Activated T-cell treated with anti-CD3 and anti-CD28 coated beads, Interleukin-2, amount 50 U/mL, for 72 hours (primary cell): ENCODE measurements around the gene SP8. TPM values are rescaled to one million over a fixed set of nuclear protein-coding genes. Genes with fewer than 3 reads are reported as not detected.
A peak's percentile ranks its signal among the peaks of the same experiment; 100 is the strongest.

Experiments used
- ATAC-seq, 2 donors: fragments of 150-1000 bp; cut with Tn5 transposase; replicated peaks in 1 of 2; 2 replicates each; pipeline ENCODE4 v1.10.0; 2021; ENCODE audit warnings: moderate library complexity in 2 of 2, mild to moderate bottlenecking in 1 of 2
- DNase-seq, 2 donors: peaks; one replicate each; pipeline ENCODE4 v3.0.0; 2021 to 2022; ENCODE audit warnings: mixed read lengths in 1 of 2
- H3K27ac Mint-ChIP-seq: one replicate; pipeline ENCODE4 v1.8.0; 2022; ENCODE audit warnings: mild to moderate bottlenecking, moderate library complexity, mixed read lengths
- H3K27me3 Mint-ChIP-seq: one replicate; pipeline ENCODE4 v1.8.0; 2022; ENCODE audit warnings: low read depth, mixed read lengths
- H3K36me3 Mint-ChIP-seq, 2 donors: one replicate each; pipeline ENCODE4 v1.8.0; 2022; ENCODE audit warnings: mixed read lengths in 2 of 2, mild to moderate bottlenecking in 1 of 2; ENCODE audit not compliant: insufficient read depth in 2 of 2
- H3K4me1 Mint-ChIP-seq: one replicate; pipeline ENCODE4 v1.8.0; 2022; ENCODE audit warnings: low read depth, mixed read lengths
- H3K4me3 Mint-ChIP-seq, 2 donors: one replicate each; pipeline ENCODE4 v1.8.0; 2022; ENCODE audit warnings: mild to moderate bottlenecking in 2 of 2, mixed read lengths in 2 of 2, moderate library complexity in 2 of 2
- H3K9me3 Mint-ChIP-seq, 2 donors: one replicate each; pipeline ENCODE4 v1.8.0; 2022; ENCODE audit warnings: mixed read lengths in 2 of 2
- total RNA-seq, 2 donors: library from RNA; stranded (reverse); gene quantifications; one replicate each; pipeline ENCODE4 v1.2.3, GENCODE V29; 2022

The SP8 gene
- total RNA-seq, 2 donors from 2014 or later = not detected

- DNase-seq (no peak), ATAC-seq (no peak)
- Mint-ChIP-seq H3K27me3 (peaks cover 43% of the 10 kb centered on the region), H3K36me3 (peaks cover 2% of the 10 kb centered on the region in 2 donors), H3K27ac (peak overlapping the region; percentile 48), H3K4me3 (no peak overlapping the region), H3K4me1 (peaks cover 22% of the 10 kb centered on the region), H3K9me3 (no peaks in the 10 kb centered on the region)
Observed at GRCh38 chr7:20799566-20800366, 13.1 kb upstream of the SP8 start.

- Mint-ChIP-seq H3K27me3 (peaks cover 50% of the 10 kb centered on the region), H3K9me3 (no peaks in the 10 kb centered on the region), H3K27ac (no peak overlapping the region), H3K4me1 (peaks cover 22% of the 10 kb centered on the region), H3K36me3 (peaks cover 2 to 4% of the 10 kb centered on the region in 2 donors), H3K4me3 (peak overlapping the region; percentile 72 to 78)
- ATAC-seq (peak in 1 of 2 donors; percentile 20), DNase-seq (no peak)
Observed at GRCh38 chr7:20798694-20799121, 12.0 kb upstream of the SP8 start.

GRCh38 chr7:20798081-20798693 lies 11.5 kb upstream of the SP8 start:
- H3K9me3 Mint-ChIP-seq = no peaks in the 10 kb centered on the region
- peaks cover 2 to 4% of the 10 kb centered on the region in 2 donors for H3K36me3 Mint-ChIP-seq
- peaks cover 55% of the 10 kb centered on the region for H3K27me3 Mint-ChIP-seq
- no peak for DNase-seq
- ATAC-seq = peak; percentile 87 to 88
- H3K27ac Mint-ChIP-seq = no peak overlapping the region
- no peak overlapping the region for H3K4me3 Mint-ChIP-seq
- H3K4me1 Mint-ChIP-seq = peaks cover 22% of the 10 kb centered on the region

- Mint-ChIP-seq H3K27me3 (peaks cover 61% of the 10 kb centered on the region), H3K36me3 (peaks cover 2 to 6% of the 10 kb centered on the region in 2 donors), H3K27ac (no peak overlapping the region), H3K4me1 (peaks cover 22% of the 10 kb centered on the region), H3K4me3 (peak overlapping the region; percentile 88 to 93), H3K9me3 (no peaks in the 10 kb centered on the region)
- DNase-seq = no peak
- ATAC-seq = peak in 1 of 2 donors; percentile 61
Observed at GRCh38 chr7:20797462-20798080, 10.9 kb upstream of the SP8 start.

GRCh38 chr7:20797042-20797461 lies 10.4 kb upstream of the SP8 start:
- H3K4me3 Mint-ChIP-seq = peak overlapping the region; percentile 88 to 93
- peaks cover 22% of the 10 kb centered on the region for H3K4me1 Mint-ChIP-seq
- ATAC-seq = no peak
- H3K27me3 Mint-ChIP-seq = peaks cover 66% of the 10 kb centered on the region
- peaks cover 2 to 6% of the 10 kb centered on the region in 2 donors for H3K36me3 Mint-ChIP-seq
- H3K9me3 Mint-ChIP-seq = no peaks in the 10 kb centered on the region
- H3K27ac Mint-ChIP-seq = no peak overlapping the region
- no peak for DNase-seq

- peaks cover 72% of the 10 kb centered on the region for H3K27me3 Mint-ChIP-seq
- peaks cover 2 to 6% of the 10 kb centered on the region in 2 donors for H3K36me3 Mint-ChIP-seq
- H3K27ac Mint-ChIP-seq = no peak overlapping the region
- ATAC-seq (no peak), DNase-seq (no peak)
- H3K4me1 Mint-ChIP-seq = peaks cover 26% of the 10 kb centered on the region
- peak overlapping the region; percentile 88 to 93 for H3K4me3 Mint-ChIP-seq
- H3K9me3 Mint-ChIP-seq = no peaks in the 10 kb centered on the region
Observed at GRCh38 chr7:20796500-20796899, 9.8 kb upstream of the SP8 start.

GRCh38 chr7:20795881-20796280 lies 9.2 kb upstream of the SP8 start:
- no peak for ATAC-seq
- H3K27me3 Mint-ChIP-seq = peaks cover 78% of the 10 kb centered on the region
- H3K36me3 Mint-ChIP-seq = peaks cover 2 to 6% of the 10 kb centered on the region in 2 donors
- DNase-seq = no peak
- H3K9me3 Mint-ChIP-seq = no peaks in the 10 kb centered on the region
- no peak overlapping the region for H3K4me3 Mint-ChIP-seq
- peaks cover 33% of the 10 kb centered on the region for H3K4me1 Mint-ChIP-seq
- no peak overlapping the region for H3K27ac Mint-ChIP-seq

- DNase-seq (no peak), ATAC-seq (no peak)
- H3K4me3 Mint-ChIP-seq = no peak overlapping the region
- peaks cover 2 to 6% of the 10 kb centered on the region in 2 donors for H3K36me3 Mint-ChIP-seq
- H3K27me3 Mint-ChIP-seq = peaks cover 83% of the 10 kb centered on the region
- H3K27ac Mint-ChIP-seq = no peak overlapping the region
- peaks cover 33% of the 10 kb centered on the region for H3K4me1 Mint-ChIP-seq
- H3K9me3 Mint-ChIP-seq = no peaks in the 10 kb centered on the region
Observed at GRCh38 chr7:20795361-20795760, 8.7 kb upstream of the SP8 start.

- H3K27ac Mint-ChIP-seq = no peak overlapping the region
- no peak for DNase-seq
- ATAC-seq = no peak
- H3K4me1 Mint-ChIP-seq = peaks cover 33% of the 10 kb centered on the region
- peaks cover 85% of the 10 kb centered on the region for H3K27me3 Mint-ChIP-seq
- H3K36me3 Mint-ChIP-seq = peaks cover 2 to 9% of the 10 kb centered on the region in 2 donors
- peaks cover 0 to 2% of the 10 kb centered on the region in 2 donors for H3K9me3 Mint-ChIP-seq
- H3K4me3 Mint-ChIP-seq = no peak overlapping the region
Observed at GRCh38 chr7:20794676-20795075, 8.0 kb upstream of the SP8 start.

- H3K4me3 Mint-ChIP-seq = no peak overlapping the region
- no peak for ATAC-seq
- peaks cover 0 to 2% of the 10 kb centered on the region in 2 donors for H3K9me3 Mint-ChIP-seq
- no peak overlapping the region for H3K27ac Mint-ChIP-seq
- peaks cover 0 to 9% of the 10 kb centered on the region in 2 donors for H3K36me3 Mint-ChIP-seq
- peaks cover 81% of the 10 kb centered on the region for H3K27me3 Mint-ChIP-seq
- no peak for DNase-seq
- peaks cover 28% of the 10 kb centered on the region for H3K4me1 Mint-ChIP-seq
Observed at GRCh38 chr7:20793694-20794394, 7.2 kb upstream of the SP8 start.

- H3K9me3 Mint-ChIP-seq = peaks cover 0 to 2% of the 10 kb centered on the region in 2 donors
- DNase-seq (no peak), ATAC-seq (no peak)
- H3K4me3 Mint-ChIP-seq = no peak overlapping the region
- H3K27me3 Mint-ChIP-seq = peaks cover 83% of the 10 kb centered on the region
- peaks cover 26% of the 10 kb centered on the region for H3K4me1 Mint-ChIP-seq
- H3K36me3 Mint-ChIP-seq = peaks cover 0 to 9% of the 10 kb centered on the region in 2 donors
- no peak overlapping the region for H3K27ac Mint-ChIP-seq
Observed at GRCh38 chr7:20793248-20793647, 6.6 kb upstream of the SP8 start.

- H3K4me3 Mint-ChIP-seq = peak overlapping the region in 1 of 2 donors; percentile 53
- no peak for DNase-seq
- no peak for ATAC-seq
- H3K4me1 Mint-ChIP-seq = peaks cover 24% of the 10 kb centered on the region
- H3K27ac Mint-ChIP-seq = peak overlapping the region; percentile 88
- H3K9me3 Mint-ChIP-seq = peaks cover 0 to 2% of the 10 kb centered on the region in 2 donors
- H3K36me3 Mint-ChIP-seq = peaks cover 0 to 9% of the 10 kb centered on the region in 2 donors
- H3K27me3 Mint-ChIP-seq = peaks cover 88% of the 10 kb centered on the region
Observed at GRCh38 chr7:20791538-20792434, 5.1 kb upstream of the SP8 start.
